HG03159 (cell line): ENCODE results near the gene CD300E.

Experiments
- ATAC-seq: cut with Tn5 transposase; IDR thresholded peaks from one replicate; pipeline ENCODE4 v1.9.1; 2021; ENCODE audit warnings: mild to moderate bottlenecking, moderate library complexity; ENCODE audit not compliant: unreplicated experiment

CD300E gene

GRCh38 chr17:74569020-74570003 lies 54.2 kb downstream of the CD300E start:
- no peak for ATAC-seq

- ATAC-seq, result no peak
Measured at GRCh38 chr17:74568106-74568873, 55.2 kb downstream of the CD300E start.

DNA sequence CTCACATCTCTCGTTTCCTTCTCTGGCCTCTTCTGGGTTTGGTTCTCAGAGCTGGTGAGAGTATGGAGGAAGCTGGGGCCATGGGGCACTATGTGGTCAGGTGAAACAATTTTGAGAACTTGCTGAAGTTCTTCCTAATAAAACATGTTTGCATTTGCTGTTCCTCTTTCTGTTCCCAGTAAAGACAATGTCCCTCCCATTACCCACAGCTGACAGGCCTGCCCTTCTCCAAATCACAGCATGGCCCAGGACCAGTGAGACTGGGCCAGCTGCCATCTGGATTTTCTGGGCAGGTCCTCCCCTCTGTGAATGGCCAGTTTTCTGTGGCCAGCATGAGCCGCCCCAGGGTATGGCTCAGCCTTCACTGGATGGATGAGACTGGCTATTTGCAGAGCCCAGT lies 56.1 kb downstream of the CD300E start, which contains the start of gene CD300H:
TSS of gene CD300H (minus strand) at position 113 of the 400 bp plus-strand sequence.
- ATAC-seq, result no peak

- ATAC-seq, result no peak
Measured at GRCh38 chr17:74566132-74566753, 57.3 kb downstream of the CD300E start.

- no peak for ATAC-seq
Measured at GRCh38 chr17:74565126-74565525, 58.4 kb downstream of the CD300E start.

GRCh38 chr17:74563358-74563757 lies 60.2 kb downstream of the CD300E start:
- ATAC-seq, result no peak

DNA sequence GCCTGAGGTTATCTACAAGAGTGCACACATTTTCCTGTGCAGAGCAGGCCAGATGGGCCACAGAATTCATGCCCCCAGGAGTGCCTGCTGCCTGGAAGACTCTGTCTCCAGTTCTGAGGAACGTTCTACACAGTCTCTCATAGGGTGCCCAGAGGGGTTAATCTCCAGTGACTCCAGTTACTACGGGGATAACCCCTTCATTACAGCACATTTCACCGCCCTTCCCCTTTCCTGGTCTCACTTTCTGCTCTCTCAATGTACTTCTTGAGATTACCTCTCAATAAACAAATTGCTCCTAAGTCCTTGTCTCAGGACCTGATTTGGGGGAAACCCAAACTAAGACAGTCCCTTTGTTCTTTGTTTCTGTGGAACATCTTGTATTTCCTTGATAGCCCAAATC lies 62.0 kb downstream of the CD300E start:
- no peak for ATAC-seq
